Measurements from ENCODE around the gene ADCY7.

DNA sequence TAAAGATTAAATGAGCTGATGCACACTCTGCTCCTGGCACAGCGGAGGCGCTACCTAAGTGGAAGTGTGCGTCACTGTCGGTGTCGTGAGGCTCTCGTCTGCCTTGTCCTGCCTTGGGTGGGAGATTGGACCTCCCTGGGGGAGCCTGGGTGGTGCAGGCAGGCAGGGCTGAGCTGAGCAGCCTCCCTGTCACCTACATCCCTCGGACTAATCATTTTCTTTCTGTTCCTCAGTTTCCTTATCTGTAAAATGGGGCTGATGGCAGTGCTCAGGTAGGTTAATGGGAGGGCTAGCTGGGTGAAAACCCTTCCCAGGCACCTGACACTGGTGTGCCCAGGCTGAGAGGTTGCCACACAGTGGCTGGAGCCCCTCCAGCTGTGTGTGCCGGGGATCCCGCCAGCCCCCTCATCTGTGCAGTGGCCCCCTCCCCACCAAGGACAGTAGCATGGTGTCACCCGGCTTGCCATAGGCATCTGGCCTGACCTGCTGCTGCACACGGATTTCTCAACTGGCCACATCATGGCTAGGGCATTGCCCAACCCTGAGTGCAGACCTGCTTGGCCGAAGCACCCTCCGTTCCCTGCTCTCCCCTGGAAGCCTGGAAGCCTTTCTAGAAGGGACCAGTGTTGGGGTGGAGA lies 4.3 kb downstream of the ADCY7 start:
- TF ChIP-seq, protein P1, sequence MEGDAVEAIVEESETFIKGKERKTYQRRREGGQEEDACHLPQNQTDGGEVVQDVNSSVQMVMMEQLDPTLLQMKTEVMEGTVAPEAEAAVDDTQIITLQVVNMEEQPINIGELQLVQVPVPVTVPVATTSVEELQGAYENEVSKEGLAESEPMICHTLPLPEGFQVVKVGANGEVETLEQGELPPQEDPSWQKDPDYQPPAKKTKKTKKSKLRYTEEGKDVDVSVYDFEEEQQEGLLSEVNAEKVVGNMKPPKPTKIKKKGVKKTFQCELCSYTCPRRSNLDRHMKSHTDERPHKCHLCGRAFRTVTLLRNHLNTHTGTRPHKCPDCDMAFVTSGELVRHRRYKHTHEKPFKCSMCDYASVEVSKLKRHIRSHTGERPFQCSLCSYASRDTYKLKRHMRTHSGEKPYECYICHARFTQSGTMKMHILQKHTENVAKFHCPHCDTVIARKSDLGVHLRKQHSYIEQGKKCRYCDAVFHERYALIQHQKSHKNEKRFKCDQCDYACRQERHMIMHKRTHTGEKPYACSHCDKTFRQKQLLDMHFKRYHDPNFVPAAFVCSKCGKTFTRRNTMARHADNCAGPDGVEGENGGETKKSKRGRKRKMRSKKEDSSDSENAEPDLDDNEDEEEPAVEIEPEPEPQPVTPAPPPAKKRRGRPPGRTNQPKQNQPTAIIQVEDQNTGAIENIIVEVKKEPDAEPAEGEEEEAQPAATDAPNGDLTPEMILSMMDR (conservative IDR thresholded peaks at IDR 0.05), result no peak
- TF ChIP-seq ZFX (IDR thresholded peaks at IDR 0.05), result no peak

Data from C4-2B (cell line).